ENCODE data around the gene ATP5ME. TPM values are rescaled to one million over a fixed set of nuclear protein-coding genes. Genes with fewer than 3 reads are reported as not detected.
"Not testable (repeated sequence)": the region's sequence is repeated elsewhere in the genome, so short reads cannot be mapped to it uniquely, and the experiment has no call there.

The ATP5ME gene
- total RNA-seq, 1 experiment from 2014 or later: 389 TPM

DNA sequence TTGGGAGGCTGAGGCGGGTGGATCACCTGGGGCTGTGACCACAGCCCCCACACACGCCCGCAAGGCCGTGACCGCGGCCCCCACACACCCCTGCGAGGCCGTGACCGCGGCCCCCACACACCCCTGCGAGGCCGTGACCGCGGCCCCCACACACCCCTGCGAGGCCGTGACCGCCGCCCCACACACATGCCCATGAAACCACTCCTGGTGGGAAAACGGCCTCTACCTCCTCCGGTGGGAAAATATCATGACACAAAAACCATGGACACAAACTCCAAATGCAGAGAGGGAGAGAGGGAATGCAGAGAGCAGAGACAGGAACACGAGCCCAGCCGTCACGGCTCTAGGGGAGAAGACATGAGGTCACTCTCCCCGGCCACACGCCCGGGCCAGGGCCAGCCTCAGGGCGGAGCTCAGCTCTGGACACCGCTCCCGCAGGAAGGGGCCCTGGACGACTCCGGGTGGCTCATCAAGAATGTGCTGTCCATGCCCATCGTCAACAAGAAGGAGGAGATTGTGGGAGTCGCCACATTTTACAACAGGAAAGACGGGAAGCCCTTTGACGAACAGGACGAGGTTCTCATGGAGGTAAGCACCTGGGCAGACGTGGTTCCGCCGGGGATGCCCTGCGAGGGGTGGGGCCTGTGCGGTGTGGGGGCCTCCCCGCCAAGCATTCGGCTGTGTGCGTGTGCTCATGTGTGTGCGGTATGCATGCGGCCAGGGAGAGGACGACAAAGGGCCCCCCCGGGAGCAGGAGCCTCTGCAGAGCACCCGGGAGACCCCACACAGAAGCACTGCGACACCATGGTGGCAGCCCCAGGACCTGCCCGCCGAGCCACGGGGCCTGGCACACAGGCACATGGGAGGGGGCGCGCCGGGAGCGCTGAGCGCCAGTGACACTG is 17.4 kb downstream of the ATP5ME start:
- DNase-seq (ENCODE audit: low spot score): no peak

GRCh38 chr4:655464-656151 is 18.5 kb downstream of the ATP5ME start:
- no peak for DNase-seq (ENCODE audit: low spot score)

DNA sequence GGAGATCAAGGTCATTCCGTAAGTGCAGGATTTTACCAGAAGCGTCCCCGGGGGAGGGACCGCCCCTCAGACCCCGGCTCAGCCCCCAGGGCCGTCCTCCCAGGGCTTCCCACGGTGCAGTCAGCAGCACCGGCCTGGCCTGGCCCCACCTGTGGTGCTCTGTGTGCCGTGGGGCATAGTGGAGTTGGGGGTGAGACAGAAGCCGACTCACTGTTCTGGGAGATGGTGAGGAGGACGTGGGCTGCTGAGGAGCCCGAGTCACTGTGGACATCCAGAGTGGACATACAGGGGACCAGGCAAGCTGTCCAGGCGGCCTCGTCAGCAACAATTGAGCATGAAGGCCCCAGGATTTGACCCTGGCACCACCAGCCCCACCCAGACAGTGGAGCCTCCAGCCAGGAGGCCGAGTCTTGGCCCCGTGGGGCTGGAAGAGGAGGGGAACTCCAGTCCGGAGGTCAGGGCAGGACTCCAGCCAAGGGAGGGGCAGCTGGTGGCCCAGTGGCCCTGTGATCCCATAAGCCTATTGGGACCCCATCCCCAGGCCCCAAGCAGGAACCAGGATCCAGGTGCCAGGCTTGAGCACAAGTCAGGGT is 19.1 kb downstream of the ATP5ME start:
- DNase-seq (ENCODE audit: low spot score): no peak

DNA sequence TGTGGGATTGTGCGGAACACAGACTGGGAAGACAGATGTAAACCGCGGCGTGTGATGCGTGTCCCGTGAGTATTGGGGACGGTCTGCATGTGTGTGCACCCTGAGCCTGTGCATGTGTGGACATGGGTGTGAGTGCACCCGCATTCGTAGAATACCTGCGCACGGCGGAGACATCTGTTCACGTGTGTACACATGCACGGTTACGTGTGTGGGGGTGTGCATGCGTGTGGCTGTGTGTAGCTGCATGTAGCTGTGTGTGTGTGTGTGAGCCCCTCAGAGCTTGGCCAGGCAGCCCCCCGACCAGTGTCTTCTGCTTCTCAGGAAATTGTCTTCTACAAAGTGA is 19.6 kb downstream of the ATP5ME start:
- DNase-seq (ENCODE audit: low spot score): no peak

GRCh38 chr4:653831-654502 is 20.1 kb downstream of the ATP5ME start:
- no peak for DNase-seq (ENCODE audit: low spot score)

GRCh38 chr4:653080-653821 is 20.8 kb downstream of the ATP5ME start:
- DNase-seq (ENCODE audit: low spot score): no peak

DNA sequence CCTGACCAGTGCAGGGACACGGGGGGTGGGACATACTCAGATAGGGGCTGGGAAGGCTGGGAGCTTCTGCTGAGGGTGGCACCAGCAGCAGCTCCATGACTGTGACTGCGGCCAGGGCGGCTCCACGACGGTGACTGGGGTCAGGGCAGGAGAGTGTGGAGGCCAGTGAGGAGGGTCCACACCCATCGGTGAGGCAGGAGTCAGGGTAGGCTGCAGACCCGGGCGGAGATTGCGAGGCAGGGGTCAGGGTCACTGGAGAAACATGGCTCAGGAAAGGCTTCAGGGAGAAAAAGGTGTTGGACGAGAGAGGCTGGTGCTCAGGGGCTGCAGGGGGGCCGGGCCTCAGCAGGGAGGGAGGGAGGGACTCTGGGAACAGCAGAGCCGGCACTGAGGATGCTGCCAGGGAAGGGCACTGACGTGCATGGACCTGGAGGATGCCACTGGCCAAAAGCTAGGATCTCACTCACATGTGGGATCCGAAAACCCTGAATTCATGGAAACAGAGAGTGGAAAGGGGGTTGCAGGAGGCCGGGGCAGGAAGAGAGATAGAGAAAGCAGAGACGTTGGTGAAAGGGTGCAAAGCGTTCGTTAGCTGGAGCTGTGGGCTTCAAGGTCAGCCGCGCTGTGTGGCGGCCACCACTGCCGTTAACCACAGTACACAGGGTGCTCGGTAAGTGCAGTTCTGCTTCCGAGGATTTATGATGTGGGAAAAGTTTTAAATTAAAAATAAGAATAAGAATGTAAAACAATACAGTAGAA is 22.0 kb downstream of the ATP5ME start:
- no peak for DNase-seq (ENCODE audit: low spot score)

GRCh38 chr4:650951-651883 is 22.9 kb downstream of the ATP5ME start:
- DNase-seq (ENCODE audit: low spot score): no peak

DNA sequence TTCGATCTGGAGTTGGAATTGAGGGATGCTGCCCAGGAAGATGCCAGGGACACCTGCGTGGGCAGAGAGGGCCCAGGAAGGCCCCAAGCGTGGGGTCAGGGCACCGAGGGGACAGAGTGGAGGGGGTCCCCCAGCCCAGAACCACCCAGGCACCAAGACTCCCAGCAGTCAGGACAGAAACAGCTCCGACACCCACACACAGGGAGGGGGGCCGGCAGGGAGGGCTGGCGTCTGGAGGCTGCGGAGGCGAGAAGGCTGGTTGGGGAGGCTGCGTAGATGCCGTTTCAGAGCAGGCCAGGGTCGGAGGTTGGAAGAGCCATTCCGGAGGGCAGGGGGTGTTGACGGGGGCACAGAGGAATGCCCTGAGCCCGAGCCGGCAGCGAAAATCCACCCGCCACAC is 23.6 kb downstream of the ATP5ME start:
- no peak for DNase-seq (ENCODE audit: low spot score)

- no peak for DNase-seq (ENCODE audit: low spot score)
These were observed 24.2 kb downstream of the ATP5ME start for GRCh38 chr4:649751-650310.

- DNase-seq (ENCODE audit: low spot score): no peak
These were observed 24.8 kb downstream of the ATP5ME start for GRCh38 chr4:649293-649625.

- no peak for DNase-seq (ENCODE audit: low spot score)
These were observed 25.3 kb downstream of the ATP5ME start for GRCh38 chr4:648579-649292.

DNA sequence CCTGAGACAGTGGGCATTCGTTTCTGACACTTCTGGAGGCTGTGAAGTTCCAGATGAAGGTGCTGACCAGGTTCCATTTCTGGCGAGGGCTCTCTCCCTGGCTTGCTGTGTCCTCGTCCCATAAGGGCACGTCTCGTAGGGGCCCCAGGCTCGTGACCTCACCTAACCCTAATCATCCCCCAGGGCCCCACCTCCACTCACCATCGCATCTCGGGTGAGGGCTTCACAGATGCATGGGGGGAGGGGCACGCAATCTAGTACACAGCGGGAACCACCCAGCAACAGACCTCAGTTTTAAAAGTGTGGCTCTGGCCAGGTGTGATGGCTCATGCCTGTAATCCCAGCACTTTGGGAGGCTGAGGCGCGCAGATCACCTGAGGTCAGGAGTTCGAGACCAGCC is 26.6 kb downstream of the ATP5ME start:
- no peak for DNase-seq (ENCODE audit: low spot score)

GRCh38 chr4:646460-646859 is 27.6 kb downstream of the ATP5ME start:
- DNase-seq (ENCODE audit: low spot score): no peak

DNA sequence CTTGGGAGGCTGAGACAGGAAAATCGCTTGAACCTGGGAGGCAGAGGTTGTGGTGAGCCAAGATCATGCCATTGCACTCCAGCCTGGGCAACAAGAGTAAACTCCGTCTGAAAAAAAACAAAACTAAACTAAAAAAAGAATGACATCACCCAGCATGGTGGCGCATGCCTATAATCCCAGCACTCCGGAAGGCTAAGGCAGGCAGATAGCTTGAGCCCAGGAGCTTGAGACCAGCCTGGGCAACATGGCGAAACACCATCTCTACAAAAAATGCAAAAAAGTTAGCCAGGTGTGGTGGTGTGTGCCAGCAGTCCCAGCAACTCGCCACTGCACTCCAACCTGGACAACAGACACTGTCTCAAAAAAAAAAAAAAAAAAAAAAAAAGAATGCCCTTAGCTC is 31.7 kb downstream of the ATP5ME start:
- DNase-seq (ENCODE audit: low spot score): not testable (repeated sequence)

- no peak for DNase-seq (ENCODE audit: low spot score)
These were observed 36.4 kb downstream of the ATP5ME start for GRCh38 chr4:637536-638280.

DNA sequence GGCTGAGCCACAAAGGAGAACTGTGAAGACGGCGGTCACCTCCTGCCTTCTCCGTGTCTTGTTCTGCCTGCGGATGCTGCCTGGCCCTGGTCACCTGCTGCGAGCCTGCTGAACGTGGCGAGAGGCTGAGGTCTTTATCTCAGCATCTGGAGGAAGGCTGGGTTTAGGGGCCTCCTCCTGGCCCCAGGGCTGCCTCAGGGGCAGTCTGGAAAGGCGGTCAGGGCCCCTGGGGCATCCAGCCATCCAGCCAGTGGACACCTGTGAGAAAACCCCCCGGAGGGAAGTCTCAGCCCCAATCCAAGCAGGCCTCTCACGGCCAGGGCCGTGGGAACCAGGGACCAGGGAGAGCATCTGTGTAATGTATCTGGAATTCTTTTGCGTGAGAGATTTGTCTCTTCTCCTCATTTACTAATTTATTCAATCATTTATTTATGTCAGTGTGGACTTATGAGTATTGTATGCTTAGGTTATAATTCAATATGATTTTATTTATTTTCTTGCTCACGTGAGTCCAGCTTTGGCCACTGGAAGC is 37.4 kb downstream of the ATP5ME start:
- no peak for DNase-seq (ENCODE audit: low spot score)

All from HT-29 (cell line).